Activated CD8-positive, alpha-beta memory T cell treated with anti-CD3 and anti-CD28 coated beads, Interleukin-2, amount 50 U/mL, for 4 hours (primary cell): ENCODE measurements around the gene CFTR.

ENCODE experiments used
- DNase-seq: peaks from one replicate; pipeline ENCODE4 v3.0.0-alpha.2; 2020

The CFTR gene

GRCh38 chr7:117656806-117657205 lies 177.0 kb downstream of the CFTR start:
- DNase-seq = no peak

GRCh38 chr7:117659531-117660011 lies 179.7 kb downstream of the CFTR start:
- DNase-seq = no peak

- no peak for DNase-seq
Measured at GRCh38 chr7:117661328-117661727, 181.5 kb downstream of the CFTR start.

GRCh38 chr7:117664047-117664446 lies 184.2 kb downstream of the CFTR start:
- no peak for DNase-seq

GRCh38 chr7:117665368-117665767 lies 185.5 kb downstream of the CFTR start:
- DNase-seq = no peak

- DNase-seq = no peak
Measured at GRCh38 chr7:117666031-117666430, 186.2 kb downstream of the CFTR start.

- DNase-seq = no peak
Measured at GRCh38 chr7:117666689-117667088, 186.9 kb downstream of the CFTR start.

- DNase-seq = no peak
Measured at GRCh38 chr7:117667456-117667855, 187.6 kb downstream of the CFTR start.

- no peak for DNase-seq
Measured at GRCh38 chr7:117669818-117670217, 190.0 kb downstream of the CFTR start.

GRCh38 chr7:117672453-117672852 lies 192.6 kb downstream of the CFTR start:
- no peak for DNase-seq

GRCh38 chr7:117673367-117673766 lies 193.5 kb downstream of the CFTR start:
- DNase-seq = no peak

- DNase-seq = no peak
Measured at GRCh38 chr7:117673839-117674238, 194.0 kb downstream of the CFTR start.

- no peak for DNase-seq
Measured at GRCh38 chr7:117674617-117675016, 194.8 kb downstream of the CFTR start.

GRCh38 chr7:117675497-117676435 lies 195.9 kb downstream of the CFTR start:
- DNase-seq = no peak

GRCh38 chr7:117679120-117679519 lies 199.3 kb downstream of the CFTR start:
- no peak for DNase-seq

- no peak for DNase-seq
Measured at GRCh38 chr7:117682681-117683385, 203.0 kb downstream of the CFTR start.

GRCh38 chr7:117683430-117684175 lies 203.8 kb downstream of the CFTR start:
- DNase-seq = no peak

- no peak for DNase-seq
Measured at GRCh38 chr7:117685795-117686194, 206.0 kb downstream of the CFTR start.

GRCh38 chr7:117686311-117686935 lies 206.6 kb downstream of the CFTR start:
- no peak for DNase-seq

- DNase-seq = no peak
Measured at GRCh38 chr7:117688126-117688525, 208.3 kb downstream of the CFTR start.

GRCh38 chr7:117689406-117689805 lies 209.6 kb downstream of the CFTR start:
- no peak for DNase-seq

- DNase-seq = no peak
Measured at GRCh38 chr7:117690147-117690546, 210.3 kb downstream of the CFTR start.

GRCh38 chr7:117692338-117692737 lies 212.5 kb downstream of the CFTR start:
- no peak for DNase-seq
